Liver (tissue), 9 donors: ENCODE results near the gene GABRD. TPM values are rescaled to one million over a fixed set of nuclear protein-coding genes. Genes with fewer than 3 reads are reported as not detected.

Source experiments
- DNase-seq: peaks from one replicate; pipeline ENCODE4 v3.0.0-alpha.2; 2017; ENCODE audit warnings: low spot score
- H3K27ac ChIP-seq, 2 donors: one replicate each; pipeline ENCODE4 v1.7.0; 2013; ENCODE audit warnings: inconsistent platforms in 2 of 2, low read length in 2 of 2, control low read depth in 1 of 2, low read depth in 1 of 2, mild to moderate bottlenecking in 1 of 2
- H3K27me3 ChIP-seq, 4 donors: one replicate each; pipeline versions ENCODE4 v1.6.1 to v1.7.0; 2013; ENCODE audit warnings: low read length in 3 of 4, inconsistent platforms in 1 of 4, mild to moderate bottlenecking in 1 of 4, moderate library complexity in 1 of 4; ENCODE audit not compliant: control insufficient read depth in 4 of 4, insufficient read depth in 4 of 4
- H3K36me3 ChIP-seq, 4 donors: one replicate each; pipeline versions ENCODE4 v1.6.1 to v1.7.0; 2013; ENCODE audit warnings: low read length in 3 of 4, mild to moderate bottlenecking in 3 of 4, low read depth in 1 of 4, moderate library complexity in 1 of 4; ENCODE audit not compliant: control insufficient read depth in 4 of 4, insufficient read depth in 3 of 4
- H3K4me1 ChIP-seq, 4 donors: one replicate each; pipeline versions ENCODE4 v1.6.1 to v1.7.0; 2013; ENCODE audit warnings: low read length in 3 of 4, mild to moderate bottlenecking in 3 of 4, moderate library complexity in 1 of 4; ENCODE audit not compliant: control insufficient read depth in 4 of 4, insufficient read depth in 4 of 4
- H3K4me3 ChIP-seq, 3 donors: one replicate each; pipeline versions ENCODE4 v1.6.1 to v1.7.0; 2013; ENCODE audit warnings: low read length in 3 of 3, control low read depth in 1 of 3, low read depth in 1 of 3, mild to moderate bottlenecking in 1 of 3
- H3K9ac ChIP-seq, 2 donors: one replicate each; pipeline ENCODE4 v1.7.0; 2013; ENCODE audit warnings: low read length in 2 of 2, mild to moderate bottlenecking in 2 of 2, moderate library complexity in 2 of 2, control low read depth in 1 of 2, low read depth in 1 of 2
- H3K9me3 ChIP-seq, 4 donors: one replicate each; pipeline versions ENCODE4 v1.6.1 to v1.7.0; 2013; ENCODE audit warnings: low read length in 3 of 4; ENCODE audit not compliant: control insufficient read depth in 4 of 4
- ATF3 ChIP-seq: IDR thresholded peaks from 2 replicates; pipeline ENCODE4 v1.6.1; 2016; ENCODE audit warnings: antibody characterized with exemption
- CTCF ChIP-seq: fragments of 150-350 bp; IDR thresholded peaks from 2 replicates; pipeline ENCODE4 v1.5.1; 2017; ENCODE audit warnings: improper control_type of control experiment, low read depth, low read length; ENCODE audit not compliant: missing input control
- EGR1 ChIP-seq, 2 donors: IDR thresholded peaks; 2 replicates each; pipeline ENCODE4 v1.6.1; 2016 to 2018; ENCODE audit warnings: antibody characterized with exemption in 2 of 2, low read depth in 2 of 2
- FOXA1 ChIP-seq: IDR thresholded peaks from 2 replicates; pipeline ENCODE4 v1.6.1; 2016; ENCODE audit warnings: antibody characterized with exemption
- FOXA2 ChIP-seq: IDR thresholded peaks from 2 replicates; pipeline ENCODE4 v1.6.1; 2016; ENCODE audit warnings: antibody characterized with exemption
- GABPA ChIP-seq, 2 donors: IDR thresholded peaks in 1 of 2; conservative IDR thresholded peaks in 1 of 2; 2 replicates each; pipeline ENCODE4 v1.6.1; 2016; ENCODE audit warnings: antibody characterized with exemption in 2 of 2, mild to moderate bottlenecking in 1 of 2, moderate library complexity in 1 of 2
- HNF4A ChIP-seq, 2 donors: conservative IDR thresholded peaks; 2 replicates each; pipeline ENCODE4 v1.6.1; 2016; ENCODE audit warnings: antibody characterized with exemption in 2 of 2, mild to moderate bottlenecking in 2 of 2
- HNF4G ChIP-seq: IDR thresholded peaks from 2 replicates; pipeline ENCODE4 v1.6.1; 2016; ENCODE audit warnings: antibody characterized with exemption
- JUND ChIP-seq, 2 donors: IDR thresholded peaks; 2 replicates each; pipeline ENCODE4 v1.6.1; 2016; ENCODE audit warnings: antibody characterized with exemption in 2 of 2
- MAX ChIP-seq: IDR thresholded peaks from 2 replicates; pipeline ENCODE4 v1.6.1; 2016; ENCODE audit warnings: antibody characterized with exemption
- NR2F2 ChIP-seq: IDR thresholded peaks from 2 replicates; pipeline ENCODE4 v1.6.1; 2016; ENCODE audit warnings: antibody characterized with exemption
- REST ChIP-seq: IDR thresholded peaks from 2 replicates; pipeline ENCODE4 v1.6.1; 2016; ENCODE audit warnings: antibody characterized with exemption, mild to moderate bottlenecking
- RXRA ChIP-seq, 2 donors: IDR thresholded peaks; 2 replicates each; pipeline ENCODE4 v1.6.1; 2017 to 2018; ENCODE audit warnings: antibody characterized with exemption in 2 of 2, mild to moderate bottlenecking in 1 of 2
- SP1 ChIP-seq: IDR thresholded peaks from 2 replicates; pipeline ENCODE4 v1.6.1; 2018; ENCODE audit warnings: antibody characterized with exemption, mild to moderate bottlenecking
- TAF1 ChIP-seq: conservative IDR thresholded peaks from 2 replicates; pipeline ENCODE4 v1.6.1; 2016; ENCODE audit warnings: antibody characterized with exemption, mild to moderate bottlenecking
- YY1 ChIP-seq: IDR thresholded peaks from 2 replicates; pipeline ENCODE4 v1.6.1; 2016; ENCODE audit warnings: antibody characterized with exemption, mild to moderate bottlenecking
- ZBTB33 ChIP-seq: IDR thresholded peaks from 2 replicates; pipeline ENCODE4 v1.6.1; 2016; ENCODE audit warnings: antibody characterized with exemption
- WGBS: extraction: QIAGEN DNeasy Blood & Tissue Kit; methylation state at CpG from one replicate; pipeline ENCODE4 v1.1.7; 2013; 5-methylcytosine and 5-hydroxymethylcytosine counted together
- polyA plus RNA-seq, 2 donors: library from polyadenylated mRNA; stranded (reverse) in 1 of 2; unstranded in 1 of 2; fragments of 200-250 nt in 1 of 2; fragments of >200 nt in 1 of 2; fragmentation: Nextera tagmentation in 1 of 2; extraction: Ambion mirVana in 1 of 2; gene quantifications; one replicate each; pipeline versions ENCODE4 v1.2.1 to v1.2.3, GENCODE V29; 2013 to 2015
- total RNA-seq, 2 donors: library from RNA; depleted of rRNA; stranded (reverse); fragments of >200 nt; gene quantifications; one replicate each; pipeline ENCODE4 v1.2.3, GENCODE V29; 2014
- donor health status: healthy.
- donor health status: healthy.
- donor health status: healthy.
- donor health status: healthy.
- donor health status: healthy.

The GABRD gene
- total and polyA plus RNA-seq, 4 donors: 0.29 TPM; not detected in 3

- Histone ChIP-seq H3K36me3 (peaks cover 4 to 16% (median 13%) of the 10 kb centered on the region in 4 donors), H3K9ac (no peak overlapping the region)
- 91% methylated on average over 38 of the region's 38 CpGs for WGBS
Measured at GRCh38 chr1:2074944-2075740, 56.0 kb downstream of the GABRD start.

GRCh38 chr1:2076826-2077225, 57.7 kb downstream of the GABRD start:
- no peaks in the 10 kb centered on the region for H3K27me3 ChIP-seq
- no peak overlapping the region for H3K4me3 ChIP-seq
- WGBS: 95% methylated on average over 21 of the region's 21 CpGs
- no peaks in the 10 kb centered on the region for H3K4me1 ChIP-seq
- TF ChIP-seq FOXA2: no peak
- TF ChIP-seq NR2F2: no peak
- TF ChIP-seq MAX: no peak
- no peak for TF ChIP-seq HNF4G
- no peak for TF ChIP-seq RXRA (IDR thresholded peaks at IDR 0.05)
- TF ChIP-seq ZBTB33: no peak
- no peak for TF ChIP-seq EGR1 (IDR thresholded peaks at IDR 0.05; ENCODE audit: low read depth in 2 of 2)
- no peak for TF ChIP-seq FOXA1
- no peak for TF ChIP-seq TAF1
- TF ChIP-seq JUND (IDR thresholded peaks at IDR 0.05): no peak
- no peak for TF ChIP-seq HNF4A (conservative IDR thresholded peaks at IDR 0.05)
- no peak for TF ChIP-seq YY1
- no peak for TF ChIP-seq REST
- no peak for TF ChIP-seq SP1
- TF ChIP-seq GABPA (IDR thresholded peaks at IDR 0.05 in 1 of 2, conservative IDR thresholded peaks at IDR 0.05 in 1 of 2): no peak
- no peak for TF ChIP-seq CTCF
- TF ChIP-seq ATF3: no peak
- no peak for DNase-seq
- peaks cover 4 to 16% (median 13%) of the 10 kb centered on the region in 4 donors for H3K36me3 ChIP-seq
- H3K27ac ChIP-seq: no peak overlapping the region
- H3K9ac ChIP-seq: no peak overlapping the region
- peaks cover 3 to 20% (median 14%) of the 10 kb centered on the region in 4 donors for H3K9me3 ChIP-seq

More at GRCh38 chr1:2074944-2075740, 56.0 kb downstream of the GABRD start:
- TF ChIP-seq CTCF (no peak), HNF4G (no peak), SP1 (no peak), EGR1 (IDR thresholded peaks at IDR 0.05; ENCODE audit: low read depth in 2 of 2) (no peak), HNF4A (conservative IDR thresholded peaks at IDR 0.05) (no peak)
- no peaks in the 10 kb centered on the region for H3K27me3 ChIP-seq
- H3K4me1 ChIP-seq: no peaks in the 10 kb centered on the region
- H3K9me3 ChIP-seq: peaks cover 3 to 20% (median 14%) of the 10 kb centered on the region in 4 donors
- no peak overlapping the region for H3K4me3 ChIP-seq
- H3K27ac ChIP-seq: no peak overlapping the region
- no peak for DNase-seq
